HG03439 (cell line): ENCODE data around the gene CAPZB.
A peak's percentile ranks its signal among the peaks of the same experiment; 100 is the strongest.

Experiments used
- ATAC-seq: cut with Tn5 transposase; IDR thresholded peaks from one replicate; pipeline ENCODE4 v1.9.1; 2021; ENCODE audit warnings: mild to moderate bottlenecking, moderate library complexity; ENCODE audit not compliant: unreplicated experiment

The CAPZB gene

GRCh38 chr1:19472174-19472573 is 13.2 kb downstream of the CAPZB start:
- no peak for ATAC-seq

GRCh38 chr1:19469004-19469403 is 16.3 kb downstream of the CAPZB start:
- no peak for ATAC-seq

- ATAC-seq = no peak
Measured at GRCh38 chr1:19468397-19468956, 16.9 kb downstream of the CAPZB start.

- ATAC-seq = no peak
Measured at GRCh38 chr1:19467199-19468187, 17.8 kb downstream of the CAPZB start.

- no peak for ATAC-seq
Measured at GRCh38 chr1:19466112-19466561, 19.2 kb downstream of the CAPZB start.

- no peak for ATAC-seq
Measured at GRCh38 chr1:19465650-19466049, 19.7 kb downstream of the CAPZB start.

- no peak for ATAC-seq
Measured at GRCh38 chr1:19465123-19465522, 20.2 kb downstream of the CAPZB start.

GRCh38 chr1:19464696-19465095 is 20.6 kb downstream of the CAPZB start:
- ATAC-seq = no peak

- ATAC-seq = no peak
Measured at GRCh38 chr1:19463504-19463803, 21.9 kb downstream of the CAPZB start.

- ATAC-seq = peak; percentile 44
Measured at GRCh38 chr1:19462781-19463503, 22.4 kb downstream of the CAPZB start.

GRCh38 chr1:19461220-19461554 is 24.2 kb downstream of the CAPZB start:
- ATAC-seq = no peak

- no peak for ATAC-seq
Measured at GRCh38 chr1:19460535-19461219, 24.7 kb downstream of the CAPZB start.

- no peak for ATAC-seq
Measured at GRCh38 chr1:19458815-19459417, 26.4 kb downstream of the CAPZB start.

- ATAC-seq = no peak
Measured at GRCh38 chr1:19457607-19458006, 27.7 kb downstream of the CAPZB start.

GRCh38 chr1:19456968-19457441 is 28.3 kb downstream of the CAPZB start:
- no peak for ATAC-seq

- no peak for ATAC-seq
Measured at GRCh38 chr1:19455353-19455752, 30.0 kb downstream of the CAPZB start.

GRCh38 chr1:19454265-19455146 is 30.8 kb downstream of the CAPZB start:
- no peak for ATAC-seq

- ATAC-seq = no peak
Measured at GRCh38 chr1:19453741-19454201, 31.6 kb downstream of the CAPZB start.

GRCh38 chr1:19452221-19452663 is 33.1 kb downstream of the CAPZB start:
- no peak for ATAC-seq
